PC-9 (cell line): ENCODE results near the gene SMURF1. TPM values are rescaled to one million over a fixed set of nuclear protein-coding genes. Genes with fewer than 3 reads are reported as not detected.
A peak's percentile ranks its signal among the peaks of the same experiment; 100 is the strongest.
"Not testable (repeated sequence)": the region's sequence is repeated elsewhere in the genome, so short reads cannot be mapped to it uniquely, and the experiment has no call there.

ENCODE experiments used
- BruUV-seq: library from RNA; stranded (reverse); fragments of 400-500 nt; replicated peaks from 2 replicates; lab custom pipeline; 2021; lab: Mats Ljungman, UMichigan
- CTCF ChIA-PET: fragments of 300-600 bp; sonication (Branson Sonifier 250); formaldehyde crosslinking; loops from one replicate; lab custom pipeline; 2022; ENCODE audit warnings: antibody characterized with exemption; lab: Charles Lee
- POLR2A ChIA-PET: fragments of 300-600 bp; sonication (Branson Sonifier 250); formaldehyde crosslinking; loops from one replicate; lab custom pipeline; 2022; ENCODE audit warnings: antibody characterized with exemption; ENCODE audit not compliant: unreplicated experiment; lab: Charles Lee
- DNase-seq, 2 experiments: peaks; one replicate each; pipeline versions ENCODE4 v3.0.0 to v3.0.0-alpha.2; 2015 to 2022; ENCODE audit warnings: mixed read lengths in 1 of 2
- H2AFZ ChIP-seq: fragments of 200-600 bp; sonication (generic); 2 replicates; pipeline ENCODE4 v1.8.1; 2017; ENCODE audit warnings: antibody characterized with exemption
- H3F3A ChIP-seq: fragments of 200-600 bp; sonication (generic); 2 replicates; pipeline ENCODE4 v1.8.1; 2017; ENCODE audit warnings: antibody characterized with exemption, mild to moderate bottlenecking, low read depth; ENCODE audit not compliant: insufficient read depth
- H3K27ac ChIP-seq: fragments of 200-600 bp; sonication (generic); 2 replicates; pipeline ENCODE4 v1.6.1; 2016; ENCODE audit warnings: mixed run types
- H3K27me3 ChIP-seq: fragments of 200-600 bp; sonication (generic); 2 replicates; pipeline ENCODE4 v1.6.1; 2016; ENCODE audit warnings: low read depth, mixed run types; ENCODE audit not compliant: insufficient read depth
- H3K36me3 ChIP-seq: fragments of 200-600 bp; sonication (generic); 2 replicates; pipeline ENCODE4 v1.6.1; 2016; ENCODE audit warnings: low read depth, mixed run types
- H3K4me1 ChIP-seq: fragments of 200-600 bp; sonication (generic); replicated peaks from 2 replicates; pipeline ENCODE4 v1.6.1; 2016; ENCODE audit warnings: mixed run types; ENCODE audit not compliant: insufficient read depth
- H3K4me2 ChIP-seq: fragments of 200-600 bp; sonication (generic); 2 replicates; pipeline ENCODE4 v1.6.1; 2017; ENCODE audit warnings: mixed run types
- H3K4me3 ChIP-seq: fragments of 200-600 bp; sonication (generic); 2 replicates; pipeline ENCODE4 v1.6.1; 2016; ENCODE audit warnings: mixed run types
- H3K79me2 ChIP-seq: fragments of 200-600 bp; sonication (generic); 2 replicates; pipeline ENCODE4 v1.6.1; 2017; ENCODE audit warnings: low read depth, mixed run types
- H3K9me2 ChIP-seq: fragments of 200-600 bp; sonication (generic); 2 replicates; pipeline ENCODE4 v1.8.1; 2017; ENCODE audit warnings: mild to moderate bottlenecking; ENCODE audit not compliant: insufficient read depth
- H3K9me3 ChIP-seq: fragments of 200-600 bp; sonication (generic); 2 replicates; pipeline ENCODE4 v1.8.1; 2016; ENCODE audit warnings: low read depth; ENCODE audit not compliant: insufficient read depth
- H4K20me1 ChIP-seq: fragments of 200-600 bp; sonication (generic); 2 replicates; pipeline ENCODE4 v1.8.1; 2017; ENCODE audit not compliant: insufficient read depth
- EZH2 ChIP-seq: fragments of 200-600 bp; sonication (generic); IDR thresholded peaks from 2 replicates; pipeline ENCODE4 v1.8.0; 2017; ENCODE audit warnings: antibody characterized with exemption, low read depth
- intact Hi-C: fragments of 100-400 bp; cut with micrococcal nuclease; formaldehyde crosslinking; loops from one replicate; pipeline ENCODE4 v1.10.0; 2022; ENCODE audit not compliant: unreplicated experiment
- total RNA-seq: library from RNA; stranded (reverse); gene quantifications from 2 replicates; pipeline ENCODE4 v1.2.3, GENCODE V29; 2021
- TF ChIP-seq, protein P1 (sequence below): fragments of 200-600 bp; sonication (generic); conservative IDR thresholded peaks from 2 replicates; pipeline ENCODE4 v1.6.1; 2017; ENCODE audit warnings: mixed run types, antibody characterized with exemption, mild to moderate bottlenecking, moderate library complexity

SMURF1 gene
- total RNA-seq, 1 experiment from 2014 or later: 53.2 TPM

DNA sequence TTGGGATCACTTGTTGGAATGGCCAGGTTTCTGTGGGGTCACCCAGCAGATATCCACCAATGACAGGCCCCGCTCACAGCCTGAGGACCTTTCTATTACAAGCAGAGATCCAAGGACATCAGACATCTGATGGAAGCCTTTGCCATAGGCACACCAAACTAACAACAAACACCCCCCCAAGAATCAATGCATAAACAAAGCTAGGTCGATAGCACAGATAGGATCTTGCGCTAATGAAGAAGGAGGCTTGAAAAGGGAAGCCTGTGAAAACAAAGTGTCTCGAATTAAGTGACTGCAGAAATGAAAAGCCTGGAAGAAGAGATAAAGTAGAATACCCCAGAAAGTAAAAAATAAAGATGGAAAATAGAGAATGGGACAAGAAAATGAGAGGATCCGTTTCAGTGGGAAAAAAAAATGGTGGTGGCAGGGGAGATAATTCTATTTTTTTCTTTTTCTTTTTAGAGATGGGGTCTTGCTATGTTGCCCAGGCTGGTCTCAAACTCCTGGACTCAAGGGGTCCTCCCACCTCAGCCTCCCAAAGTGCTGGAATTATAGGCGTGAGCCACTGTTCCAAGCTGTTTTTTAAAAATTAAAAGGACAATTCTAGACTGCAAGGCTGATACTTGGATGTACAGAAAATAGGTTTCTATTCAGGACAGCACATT is 26.3 kb upstream of the SMURF1 start:
- CTCF ChIA-PET: interaction anchor here (0.6 kb wide), 1 partner anchor 9 kb away, joined by 3 read pairs; no protein-coding TSS in a partner anchor
- BruUV-seq: no TSS peak
- TF ChIP-seq EZH2: no peak
- TF ChIP-seq, protein P1, sequence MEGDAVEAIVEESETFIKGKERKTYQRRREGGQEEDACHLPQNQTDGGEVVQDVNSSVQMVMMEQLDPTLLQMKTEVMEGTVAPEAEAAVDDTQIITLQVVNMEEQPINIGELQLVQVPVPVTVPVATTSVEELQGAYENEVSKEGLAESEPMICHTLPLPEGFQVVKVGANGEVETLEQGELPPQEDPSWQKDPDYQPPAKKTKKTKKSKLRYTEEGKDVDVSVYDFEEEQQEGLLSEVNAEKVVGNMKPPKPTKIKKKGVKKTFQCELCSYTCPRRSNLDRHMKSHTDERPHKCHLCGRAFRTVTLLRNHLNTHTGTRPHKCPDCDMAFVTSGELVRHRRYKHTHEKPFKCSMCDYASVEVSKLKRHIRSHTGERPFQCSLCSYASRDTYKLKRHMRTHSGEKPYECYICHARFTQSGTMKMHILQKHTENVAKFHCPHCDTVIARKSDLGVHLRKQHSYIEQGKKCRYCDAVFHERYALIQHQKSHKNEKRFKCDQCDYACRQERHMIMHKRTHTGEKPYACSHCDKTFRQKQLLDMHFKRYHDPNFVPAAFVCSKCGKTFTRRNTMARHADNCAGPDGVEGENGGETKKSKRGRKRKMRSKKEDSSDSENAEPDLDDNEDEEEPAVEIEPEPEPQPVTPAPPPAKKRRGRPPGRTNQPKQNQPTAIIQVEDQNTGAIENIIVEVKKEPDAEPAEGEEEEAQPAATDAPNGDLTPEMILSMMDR: no peak

DNA sequence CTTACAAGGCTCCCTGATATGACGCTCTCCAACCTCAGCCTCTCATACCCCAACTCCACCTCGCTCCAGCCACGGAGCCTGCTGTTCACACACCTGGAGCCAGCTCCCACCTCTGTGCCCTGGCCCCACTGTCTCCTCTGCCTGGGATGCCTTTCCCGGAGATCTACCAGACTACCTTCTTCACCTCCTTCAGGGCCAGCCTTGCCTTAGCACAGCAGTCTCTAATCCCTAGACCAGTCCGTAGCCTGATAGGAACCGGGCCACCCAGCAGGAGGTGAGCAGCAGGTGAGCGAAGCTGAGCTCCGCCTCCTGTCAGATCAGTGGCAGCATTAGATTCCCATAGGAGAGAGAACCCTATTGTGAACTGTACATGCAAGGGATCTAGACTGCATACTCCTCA is 23.2 kb upstream of the SMURF1 start:
- POLR2A ChIA-PET: no interaction called here
- Histone ChIP-seq H3K27me3 (no peaks in the 10 kb centered on the region), H3K4me2 (no peak overlapping the region), H3K9me3 (no peaks in the 10 kb centered on the region), H4K20me1 (no peaks in the 10 kb centered on the region), H3F3A (peaks cover 12% of the 10 kb centered on the region), H3K4me3 (no peak overlapping the region), H3K9me2 (no peaks in the 10 kb centered on the region), H3K4me1 (peaks cover 13% of the 10 kb centered on the region), H2AFZ (no peak overlapping the region), H3K27ac (no peak overlapping the region), H3K36me3 (no peaks in the 10 kb centered on the region), H3K79me2 (no peaks in the 10 kb centered on the region)
- CTCF ChIA-PET: no interaction called here
- BruUV-seq: no TSS peak
- no peak for TF ChIP-seq EZH2
- TF ChIP-seq, protein P1: no peak
- no peak for DNase-seq
- intact Hi-C loops: no loop called here

More for the DNA sequence above, 26.3 kb upstream of the SMURF1 start:
- no peak overlapping the region for H3K4me3 ChIP-seq
- H3K79me2 ChIP-seq: no peaks in the 10 kb centered on the region
- H3K27me3 ChIP-seq: no peaks in the 10 kb centered on the region
- H3K4me1 ChIP-seq: no peaks in the 10 kb centered on the region
- H4K20me1 ChIP-seq: no peaks in the 10 kb centered on the region
- H3F3A ChIP-seq: no peaks in the 10 kb centered on the region
- H3K4me2 ChIP-seq: no peak overlapping the region
- DNase-seq: no peak
- H3K9me2 ChIP-seq: no peaks in the 10 kb centered on the region
- no peaks in the 10 kb centered on the region for H3K36me3 ChIP-seq
- intact Hi-C loops: no loop called here
- POLR2A ChIA-PET: no interaction called here
- H2AFZ ChIP-seq: no peak overlapping the region
- H3K9me3 ChIP-seq: no peaks in the 10 kb centered on the region
- no peak overlapping the region for H3K27ac ChIP-seq

DNA sequence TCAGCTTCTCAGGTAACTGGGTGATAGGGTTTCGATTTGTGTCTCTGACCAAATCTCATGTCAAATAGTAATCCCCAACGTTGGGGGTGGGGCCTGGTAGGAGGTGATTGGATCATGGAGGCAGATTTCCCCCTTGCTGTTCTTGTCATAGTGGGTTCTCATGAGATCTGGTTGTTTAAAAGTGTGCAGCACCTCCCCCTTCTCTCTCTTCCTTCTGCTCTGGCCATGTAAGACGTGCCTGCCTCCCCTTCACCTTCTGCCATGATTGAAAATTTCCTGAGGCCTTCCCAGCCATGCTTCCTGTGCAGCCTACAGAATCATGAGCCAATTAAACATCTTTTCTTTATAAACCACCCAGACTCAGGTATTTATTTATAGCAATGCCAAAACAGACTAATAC is 21.9 kb upstream of the SMURF1 start:
- Histone ChIP-seq H4K20me1 (no peaks in the 10 kb centered on the region), H3F3A (peaks cover 23% of the 10 kb centered on the region), H3K4me2 (no peak overlapping the region), H3K9me2 (no peaks in the 10 kb centered on the region), H3K27ac (no peak overlapping the region), H3K4me3 (no peak overlapping the region), H2AFZ (no peak overlapping the region), H3K36me3 (no peaks in the 10 kb centered on the region), H3K9me3 (no peaks in the 10 kb centered on the region), H3K79me2 (no peaks in the 10 kb centered on the region), H3K27me3 (no peaks in the 10 kb centered on the region), H3K4me1 (peaks cover 21% of the 10 kb centered on the region)
- intact Hi-C loops: no loop called here
- TF ChIP-seq, protein P1: no peak
- no peak for TF ChIP-seq EZH2
- BruUV-seq: no TSS peak
- POLR2A ChIA-PET: no interaction called here
- no peak for DNase-seq
- CTCF ChIA-PET: interaction anchor here (0.7 kb wide), 1 partner anchor 49 kb away, joined by 4 read pairs; no protein-coding TSS in a partner anchor

DNA sequence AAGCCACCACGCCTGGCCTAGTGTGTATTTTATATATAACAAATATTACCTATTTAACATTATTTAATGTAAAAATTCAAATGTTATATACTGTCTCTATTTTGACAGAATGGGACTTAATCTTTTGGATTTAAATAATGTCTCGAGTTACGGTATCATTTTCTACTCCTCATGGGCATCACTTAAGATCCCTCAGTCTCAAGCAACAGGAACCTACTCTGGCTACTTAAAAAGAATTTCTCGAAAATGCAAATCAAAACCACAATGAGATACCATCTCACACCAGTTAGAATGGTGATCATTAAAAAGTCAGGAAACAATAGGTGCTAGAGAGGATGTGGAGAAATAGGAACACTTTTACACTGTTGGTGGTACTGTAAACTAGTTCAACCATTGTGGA is 19.8 kb upstream of the SMURF1 start:
- H3K4me1 ChIP-seq: peaks cover 21% of the 10 kb centered on the region
- BruUV-seq, H3K27me3 ChIP-seq, H3K9me2 ChIP-seq, H2AFZ ChIP-seq, H3K9me3 ChIP-seq, H4K20me1 ChIP-seq, DNase-seq, intact Hi-C loops, CTCF ChIA-PET, H3K4me3 ChIP-seq, H3K36me3 ChIP-seq, H3K79me2 ChIP-seq, H3K4me2 ChIP-seq: not testable (repeated sequence)
- H3K27ac ChIP-seq: peak overlapping the region; percentile 98
- H3F3A ChIP-seq: peaks cover 24% of the 10 kb centered on the region
- POLR2A ChIA-PET: interaction anchor here (0.5 to 1.5 kb wide), 2 partner anchors 19 to 199 kb away, joined by 4 to 11 read pairs; no protein-coding TSS in a partner anchor
